Activated CD8-positive, alpha-beta T cell treated with anti-CD3 and anti-CD28 coated beads for 36 hours (primary cell): ENCODE results near the gene SLC30A9. TPM values are rescaled to one million over a fixed set of nuclear protein-coding genes. Genes with fewer than 3 reads are reported as not detected.

Experiments
- ATAC-seq: fragments of 200-7000 bp; cut with Tn5 transposase; one replicate; pipeline ENCODE4 v1.10.0; 2021; ENCODE audit warnings: mild to moderate bottlenecking, moderate library complexity
- CTCF ChIA-PET: fragments of 350-600 bp; sonication (Branson Sonifier 250); formaldehyde crosslinking; loops from one replicate; lab custom pipeline; 2021; ENCODE audit warnings: antibody characterized with exemption; lab: Charles Lee
- POLR2A ChIA-PET: fragments of 350-600 bp; sonication (Branson Sonifier 250); formaldehyde crosslinking; loops from one replicate; lab custom pipeline; 2021; ENCODE audit warnings: antibody characterized with exemption; lab: Charles Lee
- DNase-seq: peaks from one replicate; pipeline ENCODE4 v3.0.0-alpha.2; 2020
- H3K27ac Mint-ChIP-seq: one replicate; pipeline ENCODE4 v1.8.0; 2021; ENCODE audit warnings: mild to moderate bottlenecking, mixed read lengths
- H3K27me3 Mint-ChIP-seq: one replicate; pipeline ENCODE4 v1.8.0; 2021; ENCODE audit warnings: mixed read lengths
- H3K36me3 Mint-ChIP-seq: one replicate; pipeline ENCODE4 v1.8.0; 2021; ENCODE audit warnings: low read depth, mixed read lengths
- H3K4me1 Mint-ChIP-seq: one replicate; pipeline ENCODE4 v1.8.0; 2021; ENCODE audit warnings: low read depth, mixed read lengths
- H3K4me3 Mint-ChIP-seq: one replicate; pipeline ENCODE4 v1.8.0; 2021; ENCODE audit warnings: mild to moderate bottlenecking, moderate library complexity, mixed read lengths
- H3K9me3 Mint-ChIP-seq: one replicate; pipeline ENCODE4 v1.8.0; 2021; ENCODE audit warnings: mixed read lengths
- intact Hi-C: fragments of 100-400 bp; cut with micrococcal nuclease; formaldehyde crosslinking; loops from one replicate; pipeline ENCODE4 v1.10.0; 2022
- total RNA-seq, 2 experiments: library from RNA; stranded (reverse); gene quantifications; one replicate each; pipeline ENCODE4 v1.2.3, GENCODE V29; 2021
- TF ChIP-seq, protein P1 (sequence below): fragments of 200-600 bp; IDR thresholded peaks from one replicate; pipeline ENCODE4 v1.8.0; 2022; ENCODE audit warnings: antibody characterized with exemption, mild to moderate bottlenecking

Gene SLC30A9
- total RNA-seq, 2 experiments from 2014 or later: 42.5 to 51.6 TPM

DNA sequence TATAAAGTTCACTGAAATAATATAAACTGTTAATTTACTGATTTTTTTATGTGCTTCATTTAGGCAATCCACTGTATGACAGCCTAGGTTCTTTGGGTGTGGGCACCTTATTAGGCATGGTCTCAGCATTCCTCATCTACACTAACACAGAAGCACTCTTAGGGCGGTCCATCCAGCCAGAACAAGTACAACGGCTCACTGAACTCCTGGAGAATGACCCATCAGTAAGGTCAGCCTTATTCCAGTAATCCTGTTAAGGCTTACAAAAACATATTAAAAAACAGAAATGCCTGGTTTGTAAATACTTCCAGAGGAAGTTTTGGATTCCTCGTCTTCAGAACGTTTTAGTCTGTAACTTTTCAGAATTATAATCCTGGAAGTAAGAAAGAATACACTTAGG is 80.1 kb downstream of the SLC30A9 start:
- TF ChIP-seq, protein P1, sequence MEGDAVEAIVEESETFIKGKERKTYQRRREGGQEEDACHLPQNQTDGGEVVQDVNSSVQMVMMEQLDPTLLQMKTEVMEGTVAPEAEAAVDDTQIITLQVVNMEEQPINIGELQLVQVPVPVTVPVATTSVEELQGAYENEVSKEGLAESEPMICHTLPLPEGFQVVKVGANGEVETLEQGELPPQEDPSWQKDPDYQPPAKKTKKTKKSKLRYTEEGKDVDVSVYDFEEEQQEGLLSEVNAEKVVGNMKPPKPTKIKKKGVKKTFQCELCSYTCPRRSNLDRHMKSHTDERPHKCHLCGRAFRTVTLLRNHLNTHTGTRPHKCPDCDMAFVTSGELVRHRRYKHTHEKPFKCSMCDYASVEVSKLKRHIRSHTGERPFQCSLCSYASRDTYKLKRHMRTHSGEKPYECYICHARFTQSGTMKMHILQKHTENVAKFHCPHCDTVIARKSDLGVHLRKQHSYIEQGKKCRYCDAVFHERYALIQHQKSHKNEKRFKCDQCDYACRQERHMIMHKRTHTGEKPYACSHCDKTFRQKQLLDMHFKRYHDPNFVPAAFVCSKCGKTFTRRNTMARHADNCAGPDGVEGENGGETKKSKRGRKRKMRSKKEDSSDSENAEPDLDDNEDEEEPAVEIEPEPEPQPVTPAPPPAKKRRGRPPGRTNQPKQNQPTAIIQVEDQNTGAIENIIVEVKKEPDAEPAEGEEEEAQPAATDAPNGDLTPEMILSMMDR: no peak
- Mint-ChIP-seq H3K36me3 (peaks cover 8% of the 10 kb centered on the region), H3K4me3 (no peak overlapping the region), H3K9me3 (no peaks in the 10 kb centered on the region), H3K4me1 (no peaks in the 10 kb centered on the region), H3K27ac (no peak overlapping the region), H3K27me3 (no peaks in the 10 kb centered on the region)
- intact Hi-C loops: no loop called here
- ChIA-PET CTCF (no interaction called here), POLR2A (no interaction called here)
- DNase-seq: no peak
- no peak for ATAC-seq

DNA sequence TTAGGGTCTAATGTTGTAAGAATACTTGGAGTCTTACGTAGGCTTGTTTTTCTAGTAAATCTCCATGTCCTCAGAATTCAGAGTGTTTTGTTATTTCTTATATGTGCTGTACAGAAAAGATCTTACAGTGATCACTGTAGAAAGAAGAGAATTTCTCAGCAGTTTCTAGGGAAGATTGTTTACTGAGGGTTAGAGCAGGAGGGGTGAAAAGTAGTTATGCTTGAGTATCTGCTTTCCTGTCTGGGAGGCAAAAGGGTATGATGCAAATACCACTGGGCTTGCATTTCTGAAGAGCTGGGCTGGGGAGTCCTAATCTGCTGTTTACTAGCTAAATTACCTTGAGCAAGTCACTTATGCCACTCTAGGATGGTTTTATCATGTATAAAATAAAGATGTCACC is 84.0 kb downstream of the SLC30A9 start:
- no peak for DNase-seq
- Mint-ChIP-seq H3K4me3 (no peak overlapping the region), H3K27me3 (no peaks in the 10 kb centered on the region), H3K9me3 (no peaks in the 10 kb centered on the region), H3K4me1 (no peaks in the 10 kb centered on the region), H3K27ac (no peak overlapping the region), H3K36me3 (peaks cover 7% of the 10 kb centered on the region)
- intact Hi-C loops: no loop called here
- TF ChIP-seq, protein P1: no peak
- CTCF ChIA-PET: interaction anchor here (1.6 kb wide), 1 partner anchor 32 kb away, joined by 3 read pairs; no protein-coding TSS in a partner anchor
- POLR2A ChIA-PET: no interaction called here
- no peak for ATAC-seq

DNA sequence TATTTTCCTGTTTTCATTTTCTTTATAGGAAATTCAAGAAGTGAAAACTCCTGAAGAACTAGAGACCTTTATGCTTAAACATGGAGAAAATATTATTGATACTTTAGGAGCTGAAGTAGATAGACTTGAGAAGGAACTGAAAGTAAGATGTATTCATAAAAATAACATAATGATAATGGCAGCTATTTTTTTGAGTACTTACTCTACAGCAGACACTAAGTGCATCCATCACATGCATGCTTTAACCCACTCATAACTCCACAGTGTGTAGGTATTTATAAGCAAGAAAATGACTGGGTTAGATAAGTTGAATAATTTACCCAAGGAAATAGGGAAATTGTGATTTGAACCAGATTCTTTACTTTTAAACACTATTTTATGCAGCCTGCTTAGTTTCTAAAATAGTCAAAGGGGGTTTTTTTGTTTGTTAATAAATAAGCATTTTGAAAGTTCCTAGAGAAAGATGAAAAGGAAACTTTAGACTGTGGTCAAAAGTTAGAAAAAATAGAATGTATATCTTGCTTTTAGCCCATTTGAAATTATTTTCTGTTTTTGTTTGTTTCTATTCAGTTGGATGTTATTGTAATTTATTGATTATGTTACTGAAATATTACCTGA is 88.0 kb downstream of the SLC30A9 start:
- Mint-ChIP-seq H3K27me3 (no peaks in the 10 kb centered on the region), H3K9me3 (no peaks in the 10 kb centered on the region), H3K4me1 (no peaks in the 10 kb centered on the region), H3K4me3 (no peak overlapping the region), H3K27ac (no peak overlapping the region), H3K36me3 (peaks cover 8% of the 10 kb centered on the region)
- ChIA-PET POLR2A (no interaction called here), CTCF (no interaction called here)
- TF ChIP-seq, protein P1: no peak
- no peak for ATAC-seq
- no peak for DNase-seq
- intact Hi-C loops: no loop called here

DNA sequence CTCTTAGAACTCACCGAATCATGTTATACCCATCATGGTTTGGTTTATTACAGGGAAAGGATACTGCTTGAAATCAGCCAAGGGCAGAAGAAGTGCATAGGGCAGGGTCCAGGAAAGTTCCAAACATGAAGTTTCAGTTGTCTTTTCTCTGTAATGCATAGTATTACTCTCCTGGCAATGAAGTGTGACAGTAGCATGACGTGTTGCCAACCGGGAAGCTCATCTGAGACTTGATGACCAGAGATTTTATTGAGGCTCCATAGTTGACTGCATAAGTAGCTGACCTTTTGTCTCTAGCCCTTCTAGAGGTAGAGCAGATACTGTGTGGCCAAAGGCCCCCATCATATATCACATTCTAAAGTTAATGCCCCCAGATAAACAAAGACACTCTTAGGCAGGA is 90.0 kb downstream of the SLC30A9 start:
- no peak for ATAC-seq
- ChIA-PET CTCF (no interaction called here), POLR2A (no interaction called here)
- intact Hi-C loops: no loop called here
- no peaks in the 10 kb centered on the region for H3K9me3 Mint-ChIP-seq
- peaks cover 8% of the 10 kb centered on the region for H3K36me3 Mint-ChIP-seq
- no peaks in the 10 kb centered on the region for H3K4me1 Mint-ChIP-seq
- TF ChIP-seq, protein P1: no peak
- DNase-seq: no peak
- no peaks in the 10 kb centered on the region for H3K27me3 Mint-ChIP-seq
- H3K27ac Mint-ChIP-seq: no peak overlapping the region
- no peak overlapping the region for H3K4me3 Mint-ChIP-seq

DNA sequence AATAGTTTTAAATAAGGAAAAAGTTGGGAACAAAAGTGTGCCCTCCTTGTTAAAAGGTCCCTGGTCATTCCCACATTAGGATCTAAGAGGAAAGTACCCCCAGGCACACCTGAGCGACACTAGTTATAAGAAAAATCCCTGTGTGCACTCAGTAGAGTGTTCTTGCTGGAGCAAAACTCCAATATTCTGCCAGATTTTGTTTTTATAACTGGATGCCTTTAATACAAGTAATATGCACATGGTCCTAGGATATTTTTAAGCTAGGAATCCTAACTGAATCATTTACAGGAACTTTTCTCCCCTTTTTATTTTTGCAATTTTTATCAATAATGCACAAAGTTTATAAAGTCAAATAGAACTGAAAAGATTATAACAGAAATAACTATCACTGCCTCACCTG is 93.5 kb downstream of the SLC30A9 start:
- no peak overlapping the region for H3K27ac Mint-ChIP-seq
- intact Hi-C loops: no loop called here
- no peaks in the 10 kb centered on the region for H3K4me1 Mint-ChIP-seq
- CTCF ChIA-PET: no interaction called here
- TF ChIP-seq, protein P1: no peak
- peaks cover 14% of the 10 kb centered on the region for H3K36me3 Mint-ChIP-seq
- no peaks in the 10 kb centered on the region for H3K9me3 Mint-ChIP-seq
- DNase-seq (no peak), ATAC-seq (no peak)
- POLR2A ChIA-PET: no interaction called here
- H3K27me3 Mint-ChIP-seq: no peaks in the 10 kb centered on the region
- no peak overlapping the region for H3K4me3 Mint-ChIP-seq
